Measurements from ENCODE around the gene OSBP2. TPM values are rescaled to one million over a fixed set of nuclear protein-coding genes. Genes with fewer than 3 reads are reported as not detected.

Gene OSBP2
- total RNA-seq, 2 donors from 2014 or later: 0.14 to 1.7 TPM

- DNase-seq (ENCODE audit: low spot score) (no peak), ATAC-seq (no peak)
- Mint-ChIP-seq H3K27ac (peak overlapping the region; percentile 3 to 72), H3K4me1 (ENCODE audit: low read depth in 2 of 2) (peaks cover 16 to 32% of the 10 kb centered on the region in 2 donors), H3K36me3 (peaks cover 31% of the 10 kb centered on the region), H3K4me3 (no peak overlapping the region), H3K9me3 (no peaks in the 10 kb centered on the region), H3K27me3 (no peaks in the 10 kb centered on the region)
Observed at GRCh38 chr22:30941363-30941740, 246.7 kb downstream of the OSBP2 start.

- ATAC-seq: peak; percentile 56 to 57
- H3K4me3 Mint-ChIP-seq: no peak overlapping the region
- peaks cover 20 to 34% of the 10 kb centered on the region in 2 donors for H3K4me1 Mint-ChIP-seq (ENCODE audit: low read depth in 2 of 2)
- no peak overlapping the region for H3K27ac Mint-ChIP-seq
- no peak for DNase-seq (ENCODE audit: low spot score)
- H3K36me3 Mint-ChIP-seq: peaks cover 26% of the 10 kb centered on the region
- no peaks in the 10 kb centered on the region for H3K9me3 Mint-ChIP-seq
- H3K27me3 Mint-ChIP-seq: no peaks in the 10 kb centered on the region
Observed at GRCh38 chr22:30943368-30943767, 248.7 kb downstream of the OSBP2 start.

- Mint-ChIP-seq H3K4me1 (ENCODE audit: low read depth in 2 of 2) (peaks cover 25 to 37% of the 10 kb centered on the region in 2 donors), H3K9me3 (no peaks in the 10 kb centered on the region), H3K27ac (peak overlapping the region in 1 of 2 donors; percentile 2), H3K36me3 (peaks cover 20% of the 10 kb centered on the region), H3K4me3 (no peak overlapping the region), H3K27me3 (no peaks in the 10 kb centered on the region)
- DNase-seq (ENCODE audit: low spot score) (no peak), ATAC-seq (no peak)
Observed at GRCh38 chr22:30944986-30945385, 250.3 kb downstream of the OSBP2 start.

GRCh38 chr22:30945653-30946052 lies 251.0 kb downstream of the OSBP2 start:
- H3K4me1 Mint-ChIP-seq (ENCODE audit: low read depth in 2 of 2): peaks cover 25 to 35% of the 10 kb centered on the region in 2 donors
- no peak overlapping the region for H3K27ac Mint-ChIP-seq
- H3K4me3 Mint-ChIP-seq: no peak overlapping the region
- H3K27me3 Mint-ChIP-seq: no peaks in the 10 kb centered on the region
- ATAC-seq (no peak), DNase-seq (ENCODE audit: low spot score) (no peak)
- H3K36me3 Mint-ChIP-seq: peaks cover 20% of the 10 kb centered on the region
- H3K9me3 Mint-ChIP-seq: no peaks in the 10 kb centered on the region

GRCh38 chr22:30946354-30946753 lies 251.7 kb downstream of the OSBP2 start:
- H3K27ac Mint-ChIP-seq: no peak overlapping the region
- peaks cover 20% of the 10 kb centered on the region for H3K36me3 Mint-ChIP-seq
- DNase-seq (ENCODE audit: low spot score): no peak
- H3K9me3 Mint-ChIP-seq: no peaks in the 10 kb centered on the region
- H3K4me3 Mint-ChIP-seq: no peak overlapping the region
- peaks cover 25 to 29% of the 10 kb centered on the region in 2 donors for H3K4me1 Mint-ChIP-seq (ENCODE audit: low read depth in 2 of 2)
- ATAC-seq: no peak
- H3K27me3 Mint-ChIP-seq: no peaks in the 10 kb centered on the region

- H3K4me3 Mint-ChIP-seq: no peak overlapping the region
- H3K9me3 Mint-ChIP-seq: no peaks in the 10 kb centered on the region
- ATAC-seq (no peak), DNase-seq (ENCODE audit: low spot score) (no peak)
- no peak overlapping the region for H3K27ac Mint-ChIP-seq
- H3K36me3 Mint-ChIP-seq: peaks cover 20% of the 10 kb centered on the region
- peaks cover 25% of the 10 kb centered on the region in 2 donors for H3K4me1 Mint-ChIP-seq (ENCODE audit: low read depth in 2 of 2)
- no peaks in the 10 kb centered on the region for H3K27me3 Mint-ChIP-seq
Observed at GRCh38 chr22:30947173-30947815, 252.6 kb downstream of the OSBP2 start.

GRCh38 chr22:30947816-30948454 lies 253.3 kb downstream of the OSBP2 start:
- no peaks in the 10 kb centered on the region for H3K27me3 Mint-ChIP-seq
- no peak overlapping the region for H3K4me3 Mint-ChIP-seq
- no peak overlapping the region for H3K27ac Mint-ChIP-seq
- H3K4me1 Mint-ChIP-seq (ENCODE audit: low read depth in 2 of 2): peaks cover 25% of the 10 kb centered on the region in 2 donors
- no peak for ATAC-seq
- H3K9me3 Mint-ChIP-seq: no peaks in the 10 kb centered on the region
- H3K36me3 Mint-ChIP-seq: peaks cover 20% of the 10 kb centered on the region
- DNase-seq (ENCODE audit: low spot score): no peak

GRCh38 chr22:30948930-30949342 lies 254.3 kb downstream of the OSBP2 start:
- H3K36me3 Mint-ChIP-seq: peaks cover 20% of the 10 kb centered on the region

GRCh38 chr22:30949934-30950660 lies 255.4 kb downstream of the OSBP2 start:
- H3K27me3 Mint-ChIP-seq: no peaks in the 10 kb centered on the region
- ATAC-seq (no peak), DNase-seq (ENCODE audit: low spot score) (no peak)
- no peak overlapping the region for H3K4me3 Mint-ChIP-seq
- H3K36me3 Mint-ChIP-seq: peaks cover 9% of the 10 kb centered on the region
- H3K27ac Mint-ChIP-seq: no peak overlapping the region
- no peaks in the 10 kb centered on the region for H3K9me3 Mint-ChIP-seq
- peaks cover 7 to 10% of the 10 kb centered on the region in 2 donors for H3K4me1 Mint-ChIP-seq (ENCODE audit: low read depth in 2 of 2)

More at GRCh38 chr22:30948930-30949342, 254.3 kb downstream of the OSBP2 start:
- Mint-ChIP-seq H3K4me3 (no peak overlapping the region), H3K27ac (no peak overlapping the region), H3K27me3 (no peaks in the 10 kb centered on the region), H3K9me3 (no peaks in the 10 kb centered on the region), H3K4me1 (ENCODE audit: low read depth in 2 of 2) (peaks cover 18 to 22% of the 10 kb centered on the region in 2 donors)
- ATAC-seq: no peak
- DNase-seq (ENCODE audit: low spot score): no peak

- Mint-ChIP-seq H3K9me3 (no peaks in the 10 kb centered on the region), H3K4me1 (ENCODE audit: low read depth in 2 of 2) (peaks cover 7 to 13% of the 10 kb centered on the region in 2 donors), H3K4me3 (no peak overlapping the region), H3K27ac (no peak overlapping the region), H3K27me3 (no peaks in the 10 kb centered on the region), H3K36me3 (no peaks in the 10 kb centered on the region)
- ATAC-seq (no peak), DNase-seq (ENCODE audit: low spot score) (no peak)
Observed at GRCh38 chr22:30953206-30953605, 258.5 kb downstream of the OSBP2 start.

- Mint-ChIP-seq H3K9me3 (no peaks in the 10 kb centered on the region), H3K27ac (no peak overlapping the region), H3K36me3 (no peaks in the 10 kb centered on the region), H3K4me3 (no peak overlapping the region), H3K27me3 (no peaks in the 10 kb centered on the region), H3K4me1 (ENCODE audit: low read depth in 2 of 2) (peaks cover 9 to 15% of the 10 kb centered on the region in 2 donors)
- no peak for DNase-seq (ENCODE audit: low spot score)
- no peak for ATAC-seq
Observed at GRCh38 chr22:30955153-30955552, 260.5 kb downstream of the OSBP2 start.
